CD4-positive, alpha-beta memory T cell (primary cell): ENCODE measurements around the gene CENPA. TPM values are rescaled to one million over a fixed set of nuclear protein-coding genes. Genes with fewer than 3 reads are reported as not detected.
A peak's percentile ranks its signal among the peaks of the same experiment; 100 is the strongest.

Source experiments
- CTCF ChIA-PET: fragments of 350-600 bp; sonication (Branson Sonifier 250); formaldehyde crosslinking; loops from one replicate; lab custom pipeline; 2021; ENCODE audit warnings: inconsistent platforms; ENCODE audit not compliant: partially characterized antibody; lab: Charles Lee
- POLR2A ChIA-PET: fragments of 350-600 bp; sonication (Branson Sonifier 250); formaldehyde crosslinking; loops from one replicate; lab custom pipeline; 2021; ENCODE audit not compliant: partially characterized antibody; lab: Charles Lee
- DNase-seq, 5 donors: peaks; one replicate each; pipeline versions ENCODE4 v3.0.0 to v3.0.0-alpha.2; 2020 to 2022; ENCODE audit warnings: mixed read lengths in 1 of 5
- H3K27ac ChIP-seq: one replicate; pipeline ENCODE4 v1.7.0; 2013; ENCODE audit warnings: low read depth, low read length
- H3K27me3 ChIP-seq: 2 replicates; pipeline ENCODE4 v1.7.0; 2013; ENCODE audit warnings: mild to moderate bottlenecking, low read length, moderate library complexity; ENCODE audit not compliant: insufficient read depth
- H3K36me3 ChIP-seq: 2 replicates; pipeline ENCODE4 v1.7.0; 2013; ENCODE audit warnings: mild to moderate bottlenecking, low read length, moderate library complexity; ENCODE audit not compliant: insufficient read depth
- H3K4me1 ChIP-seq: 2 replicates; pipeline ENCODE4 v1.7.0; 2013; ENCODE audit warnings: mild to moderate bottlenecking, low read length, moderate library complexity; ENCODE audit not compliant: insufficient read depth
- H3K4me3 ChIP-seq, 2 donors: one replicate each; pipeline ENCODE4 v1.7.0; 2013; ENCODE audit warnings: low read length in 2 of 2, mild to moderate bottlenecking in 1 of 2
- H3K9me3 ChIP-seq, 2 donors: one replicate each; pipeline ENCODE4 v1.7.0; 2013; ENCODE audit warnings: low read length in 2 of 2, control low read depth in 1 of 2; ENCODE audit not compliant: control insufficient read depth in 1 of 2
- H3K27ac Mint-ChIP-seq, 7 donors: one replicate each; pipeline ENCODE4 v1.8.0; 2020 to 2021; ENCODE audit warnings: mixed read lengths in 7 of 7, mild to moderate bottlenecking in 6 of 7, inconsistent platforms in 3 of 7, moderate library complexity in 3 of 7
- H3K27me3 Mint-ChIP-seq, 2 donors: one replicate each; pipeline ENCODE4 v1.8.0; 2020 to 2021; ENCODE audit warnings: mixed read lengths in 2 of 2
- H3K36me3 Mint-ChIP-seq, 2 donors: one replicate each; pipeline ENCODE4 v1.8.0; 2020 to 2021; ENCODE audit warnings: mixed read lengths in 2 of 2, inconsistent platforms in 1 of 2, mild to moderate bottlenecking in 1 of 2
- H3K4me1 Mint-ChIP-seq, 4 donors: one replicate each; pipeline ENCODE4 v1.8.0; 2020 to 2021; ENCODE audit warnings: mixed read lengths in 4 of 4, mild to moderate bottlenecking in 1 of 4
- H3K4me3 Mint-ChIP-seq, 8 donors: one replicate each; pipeline ENCODE4 v1.8.0; 2020 to 2021; ENCODE audit warnings: mixed read lengths in 8 of 8, mild to moderate bottlenecking in 7 of 8, moderate library complexity in 6 of 8, inconsistent platforms in 3 of 8
- H3K9me3 Mint-ChIP-seq, 8 donors: one replicate each; pipeline ENCODE4 v1.8.0; 2020 to 2021; ENCODE audit warnings: mixed read lengths in 8 of 8, mild to moderate bottlenecking in 5 of 8, inconsistent platforms in 3 of 8, moderate library complexity in 1 of 8
- intact Hi-C: fragments of 100-400 bp; cut with micrococcal nuclease; formaldehyde crosslinking; loops from one replicate; pipeline ENCODE4 v1.15.1; 2023
- polyA plus RNA-seq, 2 donors: library from polyadenylated mRNA; unstranded; fragments of 300-500 nt; fragmentation: Illumina TruSeq; gene quantifications; one replicate each; pipeline ENCODE4 v1.2.3, GENCODE V29; 2021
- total RNA-seq, 2 experiments: library from RNA; stranded (reverse); gene quantifications; one replicate each; pipeline ENCODE4 v1.2.3, GENCODE V29; 2021

Gene CENPA
- total and polyA plus RNA-seq, 4 experiments from 2014 or later: 0.32 TPM; not detected in 3

GRCh38 chr2:26807788-26808460, 22.1 kb downstream of the CENPA start:
- Histone ChIP-seq H3K27me3 (no peaks in the 10 kb centered on the region), H3K27ac (no peak overlapping the region), H3K4me3 (no peak overlapping the region), H3K9me3 (no peaks in the 10 kb centered on the region), H3K4me1 (peaks cover 10% of the 10 kb centered on the region), H3K36me3 (no peaks in the 10 kb centered on the region)
- intact Hi-C loops: no loop called here
- Mint-ChIP-seq H3K4me1 (peaks cover 9 to 19% (median 10%) of the 10 kb centered on the region in 4 donors), H3K36me3 (no peaks in the 10 kb centered on the region), H3K9me3 (no peaks in the 10 kb centered on the region), H3K27me3 (peaks cover 0 to 10% of the 10 kb centered on the region in 2 donors), H3K27ac (peak overlapping the region in 1 of 7 donors; percentile 76), H3K4me3 (no peak overlapping the region)
- ChIA-PET POLR2A (no interaction called here), CTCF (interaction anchor here (0.7 to 1.0 kb wide), 2 partner anchors 11 to 51 kb away, joined by 3 read pairs; no protein-coding TSS in a partner anchor)
- DNase-seq: no peak

- Mint-ChIP-seq H3K9me3 (no peaks in the 10 kb centered on the region), H3K4me1 (peaks cover 9 to 19% (median 10%) of the 10 kb centered on the region in 4 donors), H3K36me3 (no peaks in the 10 kb centered on the region), H3K27me3 (peaks cover 0 to 10% of the 10 kb centered on the region in 2 donors), H3K27ac (peak overlapping the region in 1 of 7 donors; percentile 10), H3K4me3 (no peak overlapping the region)
- Histone ChIP-seq H3K4me3 (no peak overlapping the region), H3K9me3 (no peaks in the 10 kb centered on the region), H3K27me3 (no peaks in the 10 kb centered on the region), H3K4me1 (peaks cover 10% of the 10 kb centered on the region), H3K27ac (no peak overlapping the region), H3K36me3 (no peaks in the 10 kb centered on the region)
- intact Hi-C loops: no loop called here
- POLR2A ChIA-PET: no interaction called here
- no peak for DNase-seq
- CTCF ChIA-PET: interaction anchor here (1.1 kb wide), 1 partner anchor 37 kb away, joined by 3 read pairs; no protein-coding TSS in a partner anchor
Measured at GRCh38 chr2:26809211-26809610, 23.4 kb downstream of the CENPA start.

- CTCF ChIA-PET: interaction anchor here (1.1 kb wide), 1 partner anchor 38 kb away, joined by 3 read pairs; no protein-coding TSS in a partner anchor
- no peaks in the 10 kb centered on the region for H3K27me3 ChIP-seq
- H3K9me3 ChIP-seq: no peaks in the 10 kb centered on the region
- POLR2A ChIA-PET: no interaction called here
- DNase-seq: peak in 4 of 5 donors; percentile 12 to 17 (median 15)
- intact Hi-C loops: no loop called here
- Mint-ChIP-seq H3K36me3 (peaks cover 0 to under 1% of the 10 kb centered on the region in 2 donors), H3K27me3 (peaks cover 2 to 13% of the 10 kb centered on the region in 2 donors), H3K9me3 (no peaks in the 10 kb centered on the region), H3K4me1 (peaks cover 9 to 19% (median 10%) of the 10 kb centered on the region in 4 donors), H3K4me3 (peak overlapping the region in 5 of 8 donors; percentile 4 to 67 (median 43)), H3K27ac (peak overlapping the region in 3 of 7 donors; percentile 3 to 23 (median 3))
- H3K36me3 ChIP-seq: no peaks in the 10 kb centered on the region
- peaks cover 10% of the 10 kb centered on the region for H3K4me1 ChIP-seq
- H3K4me3 ChIP-seq: no peak overlapping the region
- H3K27ac ChIP-seq: no peak overlapping the region
Measured at GRCh38 chr2:26809876-26810577, 24.2 kb downstream of the CENPA start.

GRCh38 chr2:26811261-26811660, 25.4 kb downstream of the CENPA start:
- Histone ChIP-seq H3K27me3 (no peaks in the 10 kb centered on the region), H3K36me3 (no peaks in the 10 kb centered on the region), H3K4me1 (peaks cover 10% of the 10 kb centered on the region), H3K9me3 (no peaks in the 10 kb centered on the region), H3K27ac (no peak overlapping the region), H3K4me3 (no peak overlapping the region)
- H3K9me3 Mint-ChIP-seq: no peaks in the 10 kb centered on the region
- intact Hi-C loops: no loop called here
- peaks cover 6 to 16% of the 10 kb centered on the region in 2 donors for H3K27me3 Mint-ChIP-seq
- no peak for DNase-seq
- H3K27ac Mint-ChIP-seq: no peak overlapping the region
- peaks cover 0 to 3% of the 10 kb centered on the region in 2 donors for H3K36me3 Mint-ChIP-seq
- POLR2A ChIA-PET: no interaction called here
- CTCF ChIA-PET: no interaction called here
- no peak overlapping the region for H3K4me3 Mint-ChIP-seq
- H3K4me1 Mint-ChIP-seq: peaks cover 9 to 19% (median 10%) of the 10 kb centered on the region in 4 donors

GRCh38 chr2:26811791-26812694, 26.2 kb downstream of the CENPA start:
- Mint-ChIP-seq H3K27me3 (peaks cover 12 to 23% of the 10 kb centered on the region in 2 donors), H3K4me1 (peaks cover 9 to 19% (median 11%) of the 10 kb centered on the region in 4 donors), H3K27ac (no peak overlapping the region), H3K9me3 (no peaks in the 10 kb centered on the region), H3K36me3 (peaks cover 0 to 3% of the 10 kb centered on the region in 2 donors), H3K4me3 (no peak overlapping the region)
- CTCF ChIA-PET: no interaction called here
- no peak overlapping the region for H3K27ac ChIP-seq
- intact Hi-C loops: no loop called here
- no peak overlapping the region for H3K4me3 ChIP-seq
- POLR2A ChIA-PET: no interaction called here
- H3K27me3 ChIP-seq: no peaks in the 10 kb centered on the region
- H3K36me3 ChIP-seq: no peaks in the 10 kb centered on the region
- DNase-seq: no peak
- no peaks in the 10 kb centered on the region for H3K9me3 ChIP-seq
- peaks cover 10% of the 10 kb centered on the region for H3K4me1 ChIP-seq

- Histone ChIP-seq H3K4me3 (no peak overlapping the region), H3K27me3 (no peaks in the 10 kb centered on the region), H3K27ac (no peak overlapping the region), H3K4me1 (peaks cover 10% of the 10 kb centered on the region), H3K36me3 (no peaks in the 10 kb centered on the region), H3K9me3 (no peaks in the 10 kb centered on the region)
- Mint-ChIP-seq H3K9me3 (no peaks in the 10 kb centered on the region), H3K36me3 (peaks cover 0 to 3% of the 10 kb centered on the region in 2 donors), H3K27ac (no peak overlapping the region), H3K4me3 (no peak overlapping the region), H3K27me3 (peaks cover 15 to 26% of the 10 kb centered on the region in 2 donors), H3K4me1 (peaks cover 9 to 19% (median 11%) of the 10 kb centered on the region in 4 donors)
- intact Hi-C loops: no loop called here
- ChIA-PET CTCF (no interaction called here), POLR2A (no interaction called here)
- no peak for DNase-seq
Measured at GRCh38 chr2:26812731-26813130, 26.9 kb downstream of the CENPA start.
